ENCODE measurements around the gene NRXN3.

Gene NRXN3

DNA sequence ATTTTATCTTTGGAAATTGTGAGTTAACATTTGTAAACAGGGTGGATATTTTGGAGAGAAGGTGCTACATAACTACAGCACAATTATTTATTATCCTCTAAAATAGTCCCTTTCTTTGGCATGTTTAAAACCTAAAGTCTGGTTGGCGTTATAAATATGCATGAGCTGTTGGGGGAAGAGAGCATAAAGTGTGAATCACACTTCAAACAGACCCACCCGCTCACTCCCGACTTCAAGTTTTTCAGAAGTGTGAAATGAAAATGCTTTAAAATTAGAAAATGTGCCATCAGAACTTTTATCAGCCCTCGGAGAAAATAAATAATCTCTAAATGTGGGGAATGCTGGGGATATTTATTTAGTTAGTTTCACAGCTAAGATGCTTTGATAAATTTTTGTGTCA, 1006.9 kb downstream of the NRXN3 start:
- TF ChIP-seq, protein P1, sequence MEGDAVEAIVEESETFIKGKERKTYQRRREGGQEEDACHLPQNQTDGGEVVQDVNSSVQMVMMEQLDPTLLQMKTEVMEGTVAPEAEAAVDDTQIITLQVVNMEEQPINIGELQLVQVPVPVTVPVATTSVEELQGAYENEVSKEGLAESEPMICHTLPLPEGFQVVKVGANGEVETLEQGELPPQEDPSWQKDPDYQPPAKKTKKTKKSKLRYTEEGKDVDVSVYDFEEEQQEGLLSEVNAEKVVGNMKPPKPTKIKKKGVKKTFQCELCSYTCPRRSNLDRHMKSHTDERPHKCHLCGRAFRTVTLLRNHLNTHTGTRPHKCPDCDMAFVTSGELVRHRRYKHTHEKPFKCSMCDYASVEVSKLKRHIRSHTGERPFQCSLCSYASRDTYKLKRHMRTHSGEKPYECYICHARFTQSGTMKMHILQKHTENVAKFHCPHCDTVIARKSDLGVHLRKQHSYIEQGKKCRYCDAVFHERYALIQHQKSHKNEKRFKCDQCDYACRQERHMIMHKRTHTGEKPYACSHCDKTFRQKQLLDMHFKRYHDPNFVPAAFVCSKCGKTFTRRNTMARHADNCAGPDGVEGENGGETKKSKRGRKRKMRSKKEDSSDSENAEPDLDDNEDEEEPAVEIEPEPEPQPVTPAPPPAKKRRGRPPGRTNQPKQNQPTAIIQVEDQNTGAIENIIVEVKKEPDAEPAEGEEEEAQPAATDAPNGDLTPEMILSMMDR (IDR thresholded peaks at IDR 0.05; ENCODE audit: insufficient read depth, low read length, missing control alignments): no peak
- ChIA-PET CTCF (no interaction called here), POLR2A (no interaction called here)
- DNase-seq (ENCODE audit: low read depth, low spot score): no peak
- H3K4me3 ChIP-seq (ENCODE audit: low read depth, low read length): no peak overlapping the region

GRCh38 chr14:79178719-79179118, 1008.5 kb downstream of the NRXN3 start:
- TF ChIP-seq, protein P1 (IDR thresholded peaks at IDR 0.05; ENCODE audit: insufficient read depth, low read length, missing control alignments): no peak
- POLR2A ChIA-PET: no interaction called here
- CTCF ChIA-PET: no interaction called here
- H3K4me3 ChIP-seq (ENCODE audit: low read depth, low read length): no peak overlapping the region
- no peak for DNase-seq (ENCODE audit: low read depth, low spot score)

DNA sequence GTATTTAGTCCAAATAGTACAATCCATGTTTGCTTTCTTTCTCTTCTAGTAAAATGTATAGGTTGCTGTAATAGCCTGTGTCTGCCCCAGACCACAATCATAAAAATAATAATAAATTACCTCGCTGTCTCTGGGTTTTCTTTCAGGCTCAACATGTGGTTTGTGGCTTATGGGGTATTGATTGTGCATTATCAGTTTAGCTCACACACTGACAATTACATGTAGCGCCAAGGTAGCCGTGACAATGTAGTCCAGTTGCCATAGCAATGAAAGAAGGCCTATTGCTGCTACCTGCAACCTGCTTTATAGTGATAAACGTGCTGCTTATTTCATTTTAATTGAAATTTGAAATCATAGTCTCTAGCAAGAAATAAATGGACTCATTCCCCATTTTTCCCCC, 1009.8 kb downstream of the NRXN3 start:
- CTCF ChIA-PET: no interaction called here
- no peak overlapping the region for H3K4me3 ChIP-seq (ENCODE audit: low read depth, low read length)
- POLR2A ChIA-PET: no interaction called here
- TF ChIP-seq, protein P1 (IDR thresholded peaks at IDR 0.05; ENCODE audit: insufficient read depth, low read length, missing control alignments): no peak
- no peak for DNase-seq (ENCODE audit: low read depth, low spot score)

DNA sequence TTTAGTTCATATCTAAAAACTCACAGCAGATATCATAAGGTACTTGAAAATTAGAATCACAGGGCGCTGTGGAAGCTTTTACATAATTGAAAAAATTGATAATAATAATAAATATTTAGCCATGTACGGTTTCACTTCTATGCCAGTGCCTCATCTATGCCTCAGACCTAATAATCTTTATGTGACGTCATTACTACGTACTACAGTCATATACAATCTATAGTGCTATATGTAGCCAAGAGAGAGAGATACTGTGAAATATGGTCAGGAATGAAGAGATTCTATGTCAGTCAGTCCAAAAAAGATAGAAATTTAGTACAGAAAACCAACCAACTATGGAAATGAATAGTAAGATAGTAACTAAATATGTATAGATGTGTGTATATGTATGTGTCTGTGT, 1010.5 kb downstream of the NRXN3 start:
- ChIA-PET CTCF (no interaction called here), POLR2A (no interaction called here)
- TF ChIP-seq, protein P1 (IDR thresholded peaks at IDR 0.05; ENCODE audit: insufficient read depth, low read length, missing control alignments): no peak
- no peak overlapping the region for H3K4me3 ChIP-seq (ENCODE audit: low read depth, low read length)
- no peak for DNase-seq (ENCODE audit: low read depth, low spot score)

- no peak for DNase-seq (ENCODE audit: low read depth, low spot score)
- POLR2A ChIA-PET: no interaction called here
- H3K4me3 ChIP-seq (ENCODE audit: low read depth, low read length): no peak overlapping the region
- TF ChIP-seq, protein P1 (IDR thresholded peaks at IDR 0.05; ENCODE audit: insufficient read depth, low read length, missing control alignments): no peak
- CTCF ChIA-PET: no interaction called here
Measured at GRCh38 chr14:79186523-79186922, 1016.4 kb downstream of the NRXN3 start.

DNA sequence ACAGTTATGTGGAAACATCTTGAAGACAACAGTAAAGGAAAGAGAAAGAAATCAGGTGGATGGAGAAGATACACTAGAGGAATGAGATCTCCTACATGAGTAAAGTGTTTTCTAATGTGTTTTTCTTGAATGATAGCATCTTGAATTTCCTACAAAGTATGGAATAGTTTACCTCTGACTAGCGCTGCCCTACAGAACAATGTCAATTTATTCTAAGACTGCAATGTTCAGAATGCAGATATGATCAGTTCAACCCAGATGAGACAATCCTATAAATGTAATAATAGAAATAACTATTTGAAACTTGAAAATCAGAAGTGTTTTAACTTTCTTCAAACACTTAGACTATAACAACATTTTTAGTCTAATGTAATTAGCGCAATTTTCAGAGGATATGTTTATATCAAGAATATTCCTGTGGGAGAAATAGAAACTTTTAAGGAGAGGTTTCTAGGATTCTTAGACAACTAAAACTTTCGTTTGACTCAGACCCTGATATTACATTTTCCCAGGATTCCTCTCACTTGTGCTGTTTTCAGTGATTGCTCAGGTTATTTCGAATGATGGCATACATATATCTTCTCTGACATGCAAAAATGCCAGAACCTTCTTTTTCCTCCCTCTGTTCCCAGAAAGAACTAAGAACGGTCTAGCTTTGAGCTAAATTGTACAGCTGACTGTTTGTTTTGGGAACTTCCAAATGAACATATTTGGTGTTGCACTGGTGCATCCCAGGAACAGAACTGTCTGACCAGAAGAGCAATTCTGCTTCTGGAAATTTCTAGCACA, 1023.7 kb downstream of the NRXN3 start:
- TF ChIP-seq, protein P1 (IDR thresholded peaks at IDR 0.05; ENCODE audit: insufficient read depth, low read length, missing control alignments): no peak
- ChIA-PET POLR2A (no interaction called here), CTCF (no interaction called here)
- no peak for DNase-seq (ENCODE audit: low read depth, low spot score)
- no peak overlapping the region for H3K4me3 ChIP-seq (ENCODE audit: low read depth, low read length)
